Measurements from ENCODE around the gene DCTN3.

GRCh38 chr9:34589636-34590380 is 30.5 kb downstream of the DCTN3 start, which contains the start of gene CNTFR:
- TF ChIP-seq, protein P1, sequence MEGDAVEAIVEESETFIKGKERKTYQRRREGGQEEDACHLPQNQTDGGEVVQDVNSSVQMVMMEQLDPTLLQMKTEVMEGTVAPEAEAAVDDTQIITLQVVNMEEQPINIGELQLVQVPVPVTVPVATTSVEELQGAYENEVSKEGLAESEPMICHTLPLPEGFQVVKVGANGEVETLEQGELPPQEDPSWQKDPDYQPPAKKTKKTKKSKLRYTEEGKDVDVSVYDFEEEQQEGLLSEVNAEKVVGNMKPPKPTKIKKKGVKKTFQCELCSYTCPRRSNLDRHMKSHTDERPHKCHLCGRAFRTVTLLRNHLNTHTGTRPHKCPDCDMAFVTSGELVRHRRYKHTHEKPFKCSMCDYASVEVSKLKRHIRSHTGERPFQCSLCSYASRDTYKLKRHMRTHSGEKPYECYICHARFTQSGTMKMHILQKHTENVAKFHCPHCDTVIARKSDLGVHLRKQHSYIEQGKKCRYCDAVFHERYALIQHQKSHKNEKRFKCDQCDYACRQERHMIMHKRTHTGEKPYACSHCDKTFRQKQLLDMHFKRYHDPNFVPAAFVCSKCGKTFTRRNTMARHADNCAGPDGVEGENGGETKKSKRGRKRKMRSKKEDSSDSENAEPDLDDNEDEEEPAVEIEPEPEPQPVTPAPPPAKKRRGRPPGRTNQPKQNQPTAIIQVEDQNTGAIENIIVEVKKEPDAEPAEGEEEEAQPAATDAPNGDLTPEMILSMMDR (IDR thresholded peaks at IDR 0.05) = no peak
- TF ChIP-seq POLR2A (IDR thresholded peaks at IDR 0.05) (no peak), POLR2AphosphoS5 (IDR thresholded peaks at IDR 0.05) (no peak), EP300 (IDR thresholded peaks at IDR 0.05; ENCODE audit: low read depth) (no peak)

Data from transverse colon (tissue), 4 donors.